HG02870 (cell line): ENCODE results near the gene CAMK1G.
A peak's percentile ranks its signal among the peaks of the same experiment; 100 is the strongest.

Experiments used
- ATAC-seq: cut with Tn5 transposase; IDR thresholded peaks from one replicate; pipeline ENCODE4 v1.9.1; 2021; ENCODE audit warnings: mild to moderate bottlenecking, moderate library complexity; ENCODE audit not compliant: unreplicated experiment

CAMK1G gene

DNA sequence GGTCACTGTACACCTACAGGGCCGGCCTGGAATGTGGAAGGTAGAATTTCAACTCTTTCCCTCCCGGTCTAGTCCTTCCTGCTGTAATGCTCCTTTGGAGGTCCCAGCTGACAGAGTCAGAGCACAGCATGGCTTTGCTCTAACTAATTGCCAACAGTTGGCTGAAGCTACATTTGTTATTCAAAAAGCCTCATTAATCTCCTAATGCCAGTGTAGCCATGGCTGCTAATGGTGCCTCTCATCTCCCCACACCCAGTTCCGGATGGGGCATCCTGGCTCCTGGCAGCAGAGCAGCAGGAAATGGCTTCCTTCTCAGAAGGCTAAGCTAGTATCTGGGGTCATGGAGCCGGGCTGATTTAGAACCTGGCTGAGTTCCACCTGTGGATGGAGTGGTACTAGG lies 18.7 kb upstream of the CAMK1G start:
- ATAC-seq: no peak

DNA sequence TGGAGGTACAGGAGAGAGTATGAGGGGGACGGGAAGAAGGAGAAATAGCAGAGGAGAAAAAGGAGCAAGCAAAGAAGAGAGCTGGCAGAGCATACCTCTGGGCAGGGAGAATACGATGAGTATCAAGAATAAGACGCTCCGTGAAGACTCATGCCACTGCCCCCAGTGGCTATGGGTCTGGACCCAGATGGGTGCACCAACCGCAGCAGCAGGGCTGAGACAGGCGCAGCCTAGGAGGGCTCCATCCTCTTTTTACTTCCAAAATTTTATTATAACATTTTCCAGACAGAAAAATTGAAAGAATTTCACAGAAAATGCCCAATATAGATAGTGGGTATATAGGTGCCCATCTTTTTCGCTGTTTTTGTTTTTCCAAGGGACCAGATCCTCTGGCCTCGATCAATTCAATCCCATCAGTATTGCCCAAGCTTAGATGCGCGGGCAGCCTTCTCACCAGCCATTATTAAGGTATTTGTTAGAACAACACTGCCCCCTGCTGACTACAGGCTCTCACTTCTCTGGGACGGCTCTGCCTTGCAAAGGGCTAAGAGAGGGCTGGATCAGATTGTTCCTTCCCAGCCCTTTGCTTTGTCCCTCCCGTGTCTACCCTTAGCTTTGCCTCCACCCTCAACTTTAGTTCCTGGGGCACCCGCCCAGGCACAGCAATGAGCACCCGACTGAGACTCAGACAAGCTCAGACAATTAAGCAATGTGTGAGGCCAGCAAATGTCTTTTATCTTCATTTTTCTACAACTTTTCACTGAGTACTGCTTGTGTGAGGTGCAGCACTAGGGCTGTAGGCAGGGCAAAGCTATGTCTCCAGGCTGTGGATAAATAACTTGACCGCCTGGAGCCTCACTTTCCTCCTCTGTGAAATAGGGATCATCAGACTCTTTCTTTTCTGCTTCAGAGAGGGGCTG lies 17.5 kb upstream of the CAMK1G start:
- ATAC-seq: peak; percentile 95

DNA sequence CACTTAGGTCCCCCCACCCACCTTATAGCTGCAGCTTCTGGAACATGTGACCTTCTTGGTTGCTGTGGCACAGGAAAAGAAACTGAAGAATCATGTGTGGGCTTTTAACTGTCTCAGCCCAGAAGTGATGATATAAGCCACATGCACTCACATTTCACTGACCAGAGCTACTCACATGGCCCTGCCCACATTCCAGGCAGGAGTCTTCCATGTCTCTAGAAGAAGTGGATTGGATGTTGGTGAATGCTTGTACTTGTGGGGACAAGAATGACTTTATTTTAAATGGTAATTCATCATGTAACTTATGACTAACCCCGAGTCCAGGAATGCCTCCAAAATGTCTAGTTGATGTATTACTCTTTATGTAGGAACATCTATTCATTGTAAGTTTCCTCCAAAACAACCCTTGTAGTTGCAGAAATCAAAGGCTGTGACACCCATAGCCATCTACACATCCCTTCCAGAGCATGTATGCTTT lies 15.8 kb upstream of the CAMK1G start:
- ATAC-seq: no peak

DNA sequence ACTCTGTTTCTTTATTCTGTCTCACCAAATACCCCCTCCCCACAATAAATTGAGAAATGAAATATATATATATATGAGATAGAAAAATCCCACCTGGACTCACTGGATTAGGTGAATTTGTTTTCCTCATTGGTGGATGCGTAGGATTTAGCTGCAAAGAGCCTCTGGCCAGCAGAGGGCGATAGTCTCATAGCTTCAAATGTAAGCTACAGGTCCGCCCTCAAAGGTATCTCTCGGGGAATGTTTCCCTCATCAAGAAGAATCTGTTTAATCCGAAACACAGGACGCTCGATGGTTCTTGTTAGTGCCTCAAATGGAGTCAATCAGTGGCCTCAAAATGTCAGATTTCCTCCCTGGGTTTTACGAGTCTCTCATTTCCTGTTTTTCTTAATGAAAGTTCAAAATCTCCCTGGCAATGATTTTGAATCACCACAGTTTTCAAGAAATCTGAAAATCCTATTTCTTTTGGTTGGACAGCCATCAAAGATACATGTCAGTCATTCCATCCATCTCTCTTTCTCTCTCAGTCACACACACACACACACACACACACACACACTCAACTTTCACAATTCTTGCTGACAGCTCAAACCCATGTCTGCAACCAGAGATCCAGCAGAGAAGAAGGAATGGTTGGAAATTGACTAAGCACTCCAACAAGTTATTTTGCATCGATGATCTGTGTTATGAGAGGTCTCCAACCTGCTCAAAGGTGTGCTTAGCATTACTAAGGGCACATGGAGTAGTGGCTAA lies 13.9 kb upstream of the CAMK1G start:
- no peak for ATAC-seq

DNA sequence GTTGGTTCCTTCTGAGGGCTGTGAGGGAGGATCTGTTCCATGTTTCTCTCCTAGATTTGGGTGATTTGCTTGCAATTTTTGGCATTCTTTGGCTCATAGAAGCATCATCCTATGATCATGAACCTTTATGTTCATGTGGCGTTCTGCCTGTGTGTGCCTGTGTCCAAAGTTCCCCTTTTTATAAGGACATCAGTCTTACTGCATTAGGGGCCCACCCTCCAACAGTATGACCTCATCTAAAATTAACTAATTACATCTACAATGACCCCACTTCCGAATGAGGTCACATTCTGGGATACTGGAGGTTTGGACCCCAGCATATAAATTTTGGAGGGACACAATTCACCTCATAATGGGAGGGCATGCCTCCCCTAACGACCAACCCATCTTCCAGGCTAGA lies 12.8 kb upstream of the CAMK1G start:
- no peak for ATAC-seq

DNA sequence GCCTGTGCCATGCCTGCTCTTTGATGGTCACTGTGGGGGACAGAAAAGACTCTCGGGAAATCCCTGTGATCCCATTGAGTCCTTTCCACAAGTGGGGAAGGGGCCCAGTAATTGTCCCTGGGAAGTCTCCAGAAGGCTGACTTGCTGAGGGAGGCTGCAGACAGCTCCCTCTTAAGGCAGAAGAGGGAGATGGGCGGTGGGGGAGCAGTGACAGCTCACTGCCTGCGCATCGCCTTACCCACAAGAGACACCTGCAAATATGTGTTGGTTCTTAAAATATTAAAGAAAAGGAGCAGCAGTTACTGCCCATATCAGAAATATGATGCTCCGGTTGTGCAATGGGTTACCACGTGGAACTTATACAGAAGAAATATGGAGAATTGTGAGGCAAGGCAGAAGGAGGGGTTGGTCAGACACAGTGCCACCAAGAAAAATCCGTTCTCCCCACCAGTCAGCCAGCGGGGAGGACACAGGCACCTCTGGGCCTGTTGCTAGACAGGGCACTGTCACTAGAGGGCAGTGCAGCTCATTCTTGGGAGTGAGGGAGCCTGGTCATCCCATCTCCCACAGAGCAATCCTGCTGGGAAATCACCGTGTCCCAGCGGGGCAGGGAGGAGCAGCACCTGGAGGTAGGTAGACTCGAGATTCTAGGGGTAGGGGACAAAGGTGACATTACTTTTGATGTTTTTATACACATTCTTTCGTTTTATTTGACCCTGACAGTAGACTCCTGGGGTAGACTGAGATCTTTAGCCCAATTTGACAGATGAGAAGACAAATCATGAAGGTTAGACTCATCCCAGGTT lies 6.9 kb upstream of the CAMK1G start:
- peak; percentile 76 for ATAC-seq

DNA sequence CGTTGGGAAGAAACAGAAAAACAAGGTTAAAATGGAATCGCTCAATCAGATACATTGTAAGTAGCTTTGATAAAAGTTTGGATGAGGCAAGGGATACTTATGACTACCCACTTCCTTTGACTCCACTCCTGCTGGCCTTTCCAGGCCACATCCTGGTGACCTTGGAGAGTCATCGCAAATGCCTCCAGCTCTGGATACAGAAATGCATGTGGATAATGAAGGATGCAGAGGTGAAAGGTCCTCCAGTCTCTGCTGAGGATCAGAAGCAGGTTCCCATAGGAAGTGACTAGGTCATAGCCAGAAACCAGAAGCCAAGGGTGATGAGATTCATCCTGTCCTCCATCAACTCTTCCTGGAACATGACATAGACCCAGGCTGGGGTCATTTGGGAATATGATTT lies 6.2 kb upstream of the CAMK1G start:
- ATAC-seq: no peak

DNA sequence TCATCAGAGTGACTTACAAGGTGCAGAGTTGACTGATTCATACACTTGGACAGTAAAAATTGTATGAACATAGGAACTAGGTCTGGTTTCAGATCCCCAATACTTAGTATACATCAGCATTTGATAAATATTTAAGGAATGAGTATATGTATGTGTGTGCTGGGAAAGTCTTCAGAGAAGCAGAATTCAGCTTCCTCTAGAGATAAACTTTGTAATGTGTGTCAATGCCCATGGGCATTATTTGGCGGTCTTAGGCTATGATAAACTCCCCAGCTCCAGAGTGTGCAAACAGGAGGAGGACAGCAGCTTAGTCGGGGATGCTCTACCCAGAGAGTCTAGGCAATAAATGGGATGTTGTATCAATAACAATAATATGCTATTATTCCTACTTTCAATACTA lies 2.9 kb upstream of the CAMK1G start:
- no peak for ATAC-seq

DNA sequence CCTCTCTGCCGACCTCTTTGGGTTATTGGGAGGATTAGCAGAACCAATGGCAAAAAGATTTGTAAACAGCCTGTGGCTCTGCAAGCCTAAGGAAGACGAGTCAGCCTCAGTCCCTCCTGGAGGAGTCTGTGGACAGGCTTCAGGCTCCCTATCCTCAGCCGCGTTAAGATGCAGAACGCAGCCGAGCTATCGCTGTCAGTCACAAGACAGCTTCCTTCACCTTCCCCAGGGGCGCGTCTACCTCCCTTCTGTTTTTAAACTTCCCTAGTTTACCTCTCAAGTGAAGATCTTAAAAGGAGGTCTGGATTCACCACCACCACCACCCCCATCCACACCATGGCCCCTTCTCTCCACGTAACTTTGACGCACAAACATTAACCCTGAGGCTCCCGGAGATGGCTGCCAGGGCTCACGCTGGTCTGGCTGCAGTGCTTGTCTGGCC lies 738 bp downstream of the CAMK1G start:
- no peak for ATAC-seq

DNA sequence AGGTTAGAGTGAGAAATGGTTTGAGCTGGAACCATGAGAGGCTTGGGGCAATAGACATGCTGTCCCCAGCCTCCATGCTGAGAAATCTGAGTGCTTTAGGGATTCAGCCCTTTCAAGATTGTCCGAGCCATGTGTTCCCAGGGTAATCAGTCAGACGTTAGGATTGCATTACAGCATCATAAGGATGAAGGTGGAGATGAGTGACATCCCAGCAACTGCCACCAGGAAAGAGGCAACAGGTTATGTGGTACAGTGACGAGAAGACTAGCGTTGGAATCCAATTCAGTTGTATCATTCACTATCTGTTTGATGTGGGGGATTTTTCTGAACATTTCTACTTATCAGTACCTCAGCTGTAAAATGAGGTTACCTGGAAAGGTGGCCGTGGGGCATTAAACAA lies 1.7 kb downstream of the CAMK1G start:
- no peak for ATAC-seq

DNA sequence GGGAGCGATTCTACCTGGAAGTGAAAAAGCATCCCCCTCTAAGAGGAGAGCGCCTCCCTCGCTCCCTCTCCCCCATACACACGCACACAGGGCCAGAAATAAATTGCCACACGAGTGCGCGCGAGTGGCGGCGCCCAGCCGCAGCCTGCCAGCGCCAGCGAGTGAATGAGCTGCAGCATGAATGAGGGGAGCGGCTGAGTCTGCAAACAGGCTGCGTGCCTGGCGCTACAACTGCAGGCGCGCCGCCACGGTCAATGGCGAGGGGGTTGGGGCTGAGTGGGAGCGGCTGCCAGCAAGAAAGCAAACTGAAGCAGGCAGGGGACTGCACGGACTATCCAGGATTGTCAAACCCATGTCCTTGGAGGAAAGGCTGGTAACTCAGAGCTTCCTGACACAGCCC lies 2.2 kb downstream of the CAMK1G start:
- ATAC-seq: no peak

DNA sequence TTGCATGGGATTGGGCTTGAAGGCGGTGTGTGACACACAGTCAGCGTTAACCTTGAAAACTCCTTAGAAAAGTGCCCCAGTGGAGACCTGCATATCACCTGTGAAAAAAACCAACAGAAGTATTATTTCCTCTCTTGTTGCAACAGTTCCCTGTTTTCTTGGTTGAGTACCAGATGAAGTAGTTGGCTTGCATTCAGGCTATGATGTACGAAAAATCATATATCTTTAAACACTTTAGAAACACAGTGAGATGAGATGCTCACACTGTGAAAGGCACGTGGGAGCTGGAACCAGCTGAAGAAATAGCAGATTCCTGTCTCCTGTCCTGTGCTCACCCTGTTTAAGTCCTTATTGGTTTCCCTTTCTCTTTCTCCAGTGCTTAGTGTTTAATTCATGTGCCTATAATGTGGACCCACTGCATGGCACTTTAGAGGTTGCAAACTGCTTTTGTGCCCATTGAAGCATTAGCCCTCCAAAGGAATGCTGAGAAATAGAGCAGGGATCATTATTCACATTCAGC lies 2.8 kb downstream of the CAMK1G start:
- ATAC-seq: no peak

DNA sequence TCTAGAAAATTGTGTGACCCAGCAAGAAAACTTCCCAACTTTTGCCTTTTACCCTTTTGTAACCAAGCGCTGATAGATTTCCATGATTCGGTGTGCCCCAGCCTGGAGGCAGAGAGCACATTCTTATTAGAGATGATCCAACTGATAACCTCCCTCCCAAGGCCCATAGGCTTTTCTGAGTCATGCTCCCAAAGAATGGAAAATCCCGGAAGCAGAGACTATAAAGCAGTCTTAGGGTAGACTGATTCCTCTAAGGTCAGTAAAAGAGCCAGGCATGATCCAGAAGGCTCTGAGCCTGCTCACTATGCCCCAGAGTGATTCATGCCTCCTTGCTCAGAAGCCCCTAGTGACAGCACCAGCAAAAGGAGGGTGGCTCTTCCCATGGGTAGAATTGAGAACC lies 4.3 kb downstream of the CAMK1G start:
- no peak for ATAC-seq

DNA sequence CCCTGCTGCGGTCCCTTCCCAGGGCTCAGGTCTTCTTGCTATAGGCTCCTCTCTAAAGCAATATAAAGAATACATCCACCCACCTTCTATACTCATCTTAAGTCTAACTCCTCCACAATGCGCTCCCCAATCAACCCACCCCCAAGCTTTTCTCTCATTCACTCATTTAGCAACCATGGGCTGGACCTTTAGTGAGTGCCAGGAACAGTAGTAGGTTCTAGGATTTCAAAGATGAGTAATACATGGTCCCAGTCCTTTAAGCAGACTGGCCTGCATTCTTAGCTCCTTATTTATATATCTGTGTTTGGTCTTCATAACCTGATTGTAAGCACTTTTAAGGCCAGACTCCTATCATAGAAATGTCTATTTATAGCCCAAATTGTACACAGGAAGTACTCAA lies 5.9 kb downstream of the CAMK1G start:
- ATAC-seq: no peak

DNA sequence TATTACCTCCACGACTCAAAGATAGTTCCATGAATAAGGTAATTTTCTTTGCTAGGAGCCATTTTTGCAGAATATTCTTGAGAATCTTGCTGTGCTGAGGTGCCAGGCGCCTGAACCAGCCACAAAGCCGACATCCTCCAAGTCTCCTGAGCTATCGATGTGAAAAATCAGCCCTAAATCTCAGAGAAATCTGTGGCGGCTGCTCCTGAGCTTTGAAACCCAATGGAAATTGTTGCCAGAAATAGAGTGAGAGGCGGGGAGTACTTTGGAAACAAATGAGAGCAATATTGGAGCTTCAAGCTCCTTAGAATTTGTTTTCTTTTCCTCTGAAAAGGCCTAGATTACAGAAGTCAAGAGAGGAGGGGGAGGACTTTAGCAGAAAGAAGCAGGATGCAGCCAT lies 6.3 kb downstream of the CAMK1G start:
- ATAC-seq: no peak

DNA sequence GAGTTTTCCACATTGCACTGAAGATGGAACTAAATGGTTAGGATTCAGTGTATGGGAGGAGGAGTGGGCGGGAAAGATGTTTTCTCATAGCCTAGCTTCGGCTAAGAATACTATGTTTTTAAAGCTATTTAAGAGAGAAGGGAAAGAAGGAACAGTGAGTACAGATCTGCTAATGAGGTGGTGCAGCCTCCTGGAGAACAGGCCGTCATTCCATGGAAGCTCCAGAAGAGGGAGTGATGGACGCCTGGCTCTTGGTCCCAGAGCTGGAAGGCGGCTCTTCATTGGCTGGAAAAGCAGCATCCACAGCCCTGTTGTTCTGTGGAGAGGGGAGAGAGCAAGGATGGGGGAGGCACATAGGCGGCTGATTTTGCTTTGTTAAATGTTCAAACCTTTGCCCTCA lies 6.9 kb downstream of the CAMK1G start:
- no peak for ATAC-seq

DNA sequence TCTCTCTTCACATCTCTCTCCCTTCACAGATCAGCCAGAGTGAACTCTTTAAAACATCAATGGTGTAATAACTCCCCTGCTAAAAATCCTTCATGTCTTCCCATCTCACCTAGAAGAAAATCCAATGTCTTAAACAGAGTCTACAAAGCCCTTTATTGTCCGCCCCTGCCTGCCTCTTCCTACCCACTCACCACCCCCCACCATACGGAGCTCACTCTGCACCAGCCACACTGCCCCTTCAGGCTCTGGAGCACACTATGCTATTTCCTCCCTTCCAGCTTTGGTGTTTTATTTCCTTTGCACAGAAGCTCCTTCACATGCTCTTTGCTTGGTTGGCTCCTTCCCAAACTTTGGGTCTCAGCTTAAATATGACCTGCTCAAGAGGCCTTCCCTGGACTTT lies 10.2 kb downstream of the CAMK1G start:
- ATAC-seq: no peak

DNA sequence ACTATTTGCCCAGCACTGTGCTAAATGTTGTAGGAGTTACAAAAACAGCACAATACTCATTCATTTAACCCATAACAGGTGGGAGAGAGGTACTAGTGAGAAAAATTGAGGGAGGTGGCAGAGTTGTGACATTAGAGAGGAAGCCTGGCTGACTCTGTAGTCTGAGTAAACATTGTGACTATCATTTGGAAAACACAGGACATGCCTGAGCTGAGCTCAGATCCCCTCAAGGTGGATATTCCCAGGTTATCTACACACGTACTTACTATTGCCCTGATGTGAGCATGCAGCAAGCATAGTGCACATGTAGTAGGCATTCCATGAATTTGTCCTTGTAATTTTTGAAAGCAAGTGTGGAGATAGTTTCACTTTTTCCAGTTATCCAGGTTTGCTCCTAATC lies 10.9 kb downstream of the CAMK1G start:
- no peak for ATAC-seq

DNA sequence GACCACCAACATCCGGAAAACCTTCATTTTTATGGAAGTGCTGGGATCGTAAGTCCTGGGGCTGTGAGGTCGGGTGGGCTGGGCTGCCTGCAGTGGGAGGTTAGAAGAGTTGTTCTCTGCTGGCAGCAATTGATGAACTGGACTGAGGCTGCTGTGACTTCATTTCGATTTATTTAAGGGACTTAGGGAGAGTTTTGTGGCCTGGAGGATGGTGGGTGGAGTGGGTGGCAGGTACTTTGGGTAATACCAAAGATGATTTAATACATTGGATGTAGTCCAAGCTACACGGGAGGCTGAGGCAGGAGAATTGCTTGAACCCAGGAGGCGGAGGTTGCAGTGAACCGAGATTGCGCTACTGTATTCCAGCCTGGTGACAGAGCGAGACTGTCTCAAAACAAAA lies 11.5 kb downstream of the CAMK1G start:
- no peak for ATAC-seq

DNA sequence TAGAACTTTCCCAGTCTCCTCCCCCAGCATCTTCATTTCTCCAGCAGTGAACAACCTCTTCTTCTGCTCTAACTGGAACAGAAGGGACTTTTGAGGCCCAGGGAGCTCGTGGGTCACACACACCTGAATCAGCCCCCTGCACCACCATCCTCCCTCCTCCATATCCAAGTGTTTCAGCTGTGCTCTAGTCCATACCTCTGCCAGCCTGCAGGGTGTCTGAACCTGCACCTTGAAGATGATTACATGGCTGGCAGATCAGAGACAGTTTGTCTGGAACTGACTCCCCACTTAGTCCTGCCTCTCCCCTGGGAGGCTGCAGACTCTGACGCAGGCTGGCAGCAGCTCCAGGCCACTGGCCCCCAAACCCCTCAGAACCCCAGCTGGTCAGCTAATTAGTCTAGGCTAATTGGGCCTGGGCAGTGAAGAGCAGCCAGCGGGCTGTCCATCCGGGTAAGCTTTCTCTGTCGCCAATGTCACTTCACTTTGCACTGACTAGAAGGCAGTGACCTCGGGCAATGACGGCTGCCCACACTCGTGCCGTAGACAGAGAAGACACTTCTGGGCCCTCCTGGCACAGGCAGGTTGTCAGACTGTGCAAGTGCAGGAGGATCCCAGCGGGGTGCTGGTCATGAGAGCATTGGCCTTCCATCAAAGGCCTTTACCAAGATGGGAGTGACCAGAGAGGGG lies 12.2 kb downstream of the CAMK1G start:
- no peak for ATAC-seq
